Lower leg skin (tissue), 4 donors: ENCODE data around the gene ZNF670. TPM values are rescaled to one million over a fixed set of nuclear protein-coding genes. Genes with fewer than 3 reads are reported as not detected.
"Not testable (repeated sequence)": the region's sequence is repeated elsewhere in the genome, so short reads cannot be mapped to it uniquely, and the experiment has no call there.

Experiments used
- DNase-seq, 2 donors: peaks; one replicate each; pipeline ENCODE4 v3.0.0-alpha.2; 2019; ENCODE audit warnings: low spot score in 2 of 2
- H3K4me3 ChIP-seq: fragments of 200-600 bp; sonication (generic); 2 replicates; pipeline ENCODE4 v1.5.1; 2017; ENCODE audit warnings: mild to moderate bottlenecking, low read depth; ENCODE audit not compliant: poor library complexity, severe bottlenecking
- POLR2A ChIP-seq, 2 donors: fragments of 450-650 bp; IDR thresholded peaks; one replicate each; pipeline ENCODE4 v1.6.1; 2016 to 2017; ENCODE audit warnings: antibody characterized with exemption in 2 of 2, mild to moderate bottlenecking in 1 of 2, moderate library complexity in 1 of 2
- WGBS, 2 donors: methylation state at CpG; one replicate each; pipeline ENCODE4 v1.1.5; 2018; 5-methylcytosine and 5-hydroxymethylcytosine counted together
- intact Hi-C: fragments of 100-400 bp; cut with DNase I; formaldehyde crosslinking; loops from one replicate; pipeline ENCODE4 v1.15.0; 2023; ENCODE audit warnings: low total_unique reads
- total RNA-seq, 4 donors: library from RNA; depleted of rRNA; stranded (reverse); fragments of >200 nt; gene quantifications; one replicate each; pipeline ENCODE4 v1.1.0, GENCODE V29; 2016
- TF ChIP-seq, protein P1 (sequence below), 3 donors: fragments of 450-650 bp; IDR thresholded peaks; one replicate each; pipeline ENCODE4 v1.5.1; 2016; ENCODE audit warnings: antibody characterized with exemption in 3 of 3, mild to moderate bottlenecking in 3 of 3, moderate library complexity in 2 of 3

ZNF670 gene
- total RNA-seq, 4 donors from 2014 or later: 2.0 to 3.8 (median 2.4) TPM

GRCh38 chr1:247047260-247047659, 31.4 kb downstream of the ZNF670 start:
- WGBS, 2 donors: 80 to 91% methylated on average over 2 of the region's 2 CpGs
- TF ChIP-seq, protein P1, sequence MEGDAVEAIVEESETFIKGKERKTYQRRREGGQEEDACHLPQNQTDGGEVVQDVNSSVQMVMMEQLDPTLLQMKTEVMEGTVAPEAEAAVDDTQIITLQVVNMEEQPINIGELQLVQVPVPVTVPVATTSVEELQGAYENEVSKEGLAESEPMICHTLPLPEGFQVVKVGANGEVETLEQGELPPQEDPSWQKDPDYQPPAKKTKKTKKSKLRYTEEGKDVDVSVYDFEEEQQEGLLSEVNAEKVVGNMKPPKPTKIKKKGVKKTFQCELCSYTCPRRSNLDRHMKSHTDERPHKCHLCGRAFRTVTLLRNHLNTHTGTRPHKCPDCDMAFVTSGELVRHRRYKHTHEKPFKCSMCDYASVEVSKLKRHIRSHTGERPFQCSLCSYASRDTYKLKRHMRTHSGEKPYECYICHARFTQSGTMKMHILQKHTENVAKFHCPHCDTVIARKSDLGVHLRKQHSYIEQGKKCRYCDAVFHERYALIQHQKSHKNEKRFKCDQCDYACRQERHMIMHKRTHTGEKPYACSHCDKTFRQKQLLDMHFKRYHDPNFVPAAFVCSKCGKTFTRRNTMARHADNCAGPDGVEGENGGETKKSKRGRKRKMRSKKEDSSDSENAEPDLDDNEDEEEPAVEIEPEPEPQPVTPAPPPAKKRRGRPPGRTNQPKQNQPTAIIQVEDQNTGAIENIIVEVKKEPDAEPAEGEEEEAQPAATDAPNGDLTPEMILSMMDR (IDR thresholded peaks at IDR 0.05): no peak
- no peak for TF ChIP-seq POLR2A (IDR thresholded peaks at IDR 0.05)
- no peak overlapping the region for H3K4me3 ChIP-seq

DNA sequence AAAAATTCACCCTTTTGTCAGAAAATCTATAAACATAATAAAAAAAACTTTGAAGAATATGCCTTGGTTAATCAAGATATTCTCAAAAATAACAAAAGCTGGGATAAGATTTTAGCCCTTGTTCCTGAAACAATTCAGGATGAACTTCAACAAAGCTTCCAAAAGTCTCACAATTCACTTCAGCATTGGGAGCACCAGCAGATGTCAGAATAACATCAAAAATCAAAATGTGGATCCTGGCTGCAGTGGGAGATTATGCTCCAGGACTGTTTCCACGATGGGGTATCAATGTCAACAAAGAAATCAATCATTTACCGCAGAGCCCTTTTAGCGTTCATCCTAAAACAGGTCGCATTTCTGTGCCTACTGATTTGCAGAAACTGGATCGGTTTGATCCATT, 35.2 kb downstream of the ZNF670 start:
- TF ChIP-seq POLR2A (IDR thresholded peaks at IDR 0.05): no peak
- TF ChIP-seq, protein P1 (IDR thresholded peaks at IDR 0.05): no peak
- no peak for DNase-seq
- intact Hi-C loops: no loop called here
- WGBS, 2 donors: 93 to 96% methylated on average over 5 of the region's 5 CpGs
- H3K4me3 ChIP-seq: no peak overlapping the region

More at GRCh38 chr1:247047260-247047659, 31.4 kb downstream of the ZNF670 start:
- DNase-seq: no peak
- intact Hi-C loops: no loop called here

DNA sequence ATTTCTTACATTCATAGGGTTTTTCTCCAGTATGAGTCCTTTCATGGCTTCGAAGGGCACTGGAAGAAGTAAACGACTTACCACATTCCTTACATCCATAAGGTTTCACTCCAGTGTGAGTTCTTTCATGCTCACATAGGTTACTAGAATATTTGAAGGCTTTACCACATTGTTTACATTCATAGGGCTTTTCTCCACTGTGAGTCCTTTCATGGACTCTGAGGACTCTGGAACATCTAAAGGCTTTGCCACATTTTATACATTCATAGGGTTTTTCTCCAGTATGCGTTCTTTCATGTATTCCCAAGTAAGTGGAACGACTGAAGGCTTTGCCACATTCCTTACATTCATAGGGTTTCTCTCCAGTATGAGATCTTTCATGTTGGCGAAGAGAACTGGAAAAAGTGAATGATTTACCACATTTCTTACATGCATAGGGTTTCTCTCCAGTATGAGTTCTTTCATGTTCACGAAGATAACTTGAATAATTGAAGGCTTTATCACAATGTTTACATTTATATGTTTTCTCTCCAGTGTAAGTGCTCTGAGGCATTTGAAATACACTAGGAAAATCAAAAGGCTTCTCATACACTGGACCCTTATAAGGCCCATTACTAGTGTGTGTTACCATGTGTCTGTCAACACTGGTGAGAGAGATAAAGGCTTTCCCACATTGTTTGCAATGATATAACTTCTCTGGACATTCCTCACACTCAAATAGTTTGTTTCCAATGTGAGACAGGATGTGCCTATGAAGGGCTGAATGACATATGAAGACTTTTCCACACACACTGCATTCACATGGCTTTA, 40.9 kb downstream of the ZNF670 start:
- 96 to 98% methylated on average over 6 of the region's 6 CpGs for WGBS, 2 donors
- no peak for TF ChIP-seq POLR2A (IDR thresholded peaks at IDR 0.05)
- TF ChIP-seq, protein P1 (IDR thresholded peaks at IDR 0.05): no peak
- no peak for DNase-seq
- H3K4me3 ChIP-seq: no peak overlapping the region
- intact Hi-C loops: no loop called here

DNA sequence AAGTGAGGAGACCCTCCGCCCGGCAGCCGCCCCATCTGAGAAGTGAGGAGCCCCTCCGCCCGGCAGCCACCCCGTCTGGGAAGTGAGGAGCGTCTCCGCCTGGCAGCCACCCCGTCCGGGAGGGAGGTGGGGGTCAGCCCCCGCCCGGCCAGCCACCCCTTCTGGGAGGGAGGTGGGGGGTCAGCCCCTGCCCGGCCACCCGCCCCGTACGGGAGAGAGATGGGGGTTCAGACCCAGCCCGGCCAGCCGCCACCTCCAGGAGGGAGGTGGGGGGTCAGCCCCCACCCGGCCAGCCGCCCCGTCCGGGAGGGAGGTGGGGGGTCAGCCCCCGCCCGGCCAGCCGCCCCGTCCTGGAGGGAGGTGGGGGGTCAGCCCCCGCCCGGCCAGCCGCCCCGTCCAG, 46.3 kb downstream of the ZNF670 start:
- DNase-seq, intact Hi-C loops, H3K4me3 ChIP-seq: not testable (repeated sequence)
- WGBS, 2 donors: 100% methylated on average over 2 to 5 of the region's 30 CpGs

Other genes starting within 250 kb of the ZNF670 start
- gene AHCTF1, start 146.9 kb downstream of the ZNF670 start, total RNA-seq: 10 to 100 TPM; 26.9 to 38.4 (median 29.5) TPM
- not detected for gene ZNF695, start 70.8 kb downstream of the ZNF670 start, total RNA-seq
- gene ZNF669, start 25.5 kb upstream of the ZNF670 start, total RNA-seq: 1 to 10 TPM; 5.4 to 8.7 (median 7.0) TPM
- 10 to 100 TPM; 11.0 to 16.9 (median 14.5) TPM for gene ZNF124, start 93.2 kb upstream of the ZNF670 start, total RNA-seq
- not detected for gene VN1R5, start 177.3 kb upstream of the ZNF670 start, total RNA-seq